Calu3 (cell line): ENCODE measurements around the gene POGK. TPM values are rescaled to one million over a fixed set of nuclear protein-coding genes. Genes with fewer than 3 reads are reported as not detected.

Source experiments
- Bru-seq: library from RNA; stranded (reverse); fragments of 400-500 nt; gene quantifications from one replicate; lab custom pipeline; 2021; lab: Mats Ljungman, UMichigan
- BruChase-seq, 2 experiments: library from RNA; stranded (reverse); fragments of 400-500 nt; gene quantifications; one replicate each; lab custom pipeline; 2021; lab: Mats Ljungman, UMichigan
- BruUV-seq: library from RNA; stranded (reverse); fragments of 400-500 nt; replicated peaks from 2 replicates; lab custom pipeline; 2021; lab: Mats Ljungman, UMichigan
- CTCF ChIA-PET: fragments of 300-600 bp; sonication (Branson Sonifier 250); formaldehyde crosslinking; loops from one replicate; lab custom pipeline; 2022; ENCODE audit warnings: antibody characterized with exemption; lab: Charles Lee
- DNase-seq: peaks from one replicate; pipeline ENCODE4 v3.0.0; 2022
- H3K27ac Mint-ChIP-seq: one replicate; pipeline ENCODE4 v1.8.0; 2022; ENCODE audit warnings: mixed read lengths; ENCODE audit not compliant: unreplicated experiment
- H3K27me3 Mint-ChIP-seq: one replicate; pipeline ENCODE4 v1.8.0; 2022; ENCODE audit warnings: mixed read lengths; ENCODE audit not compliant: unreplicated experiment
- H3K36me3 Mint-ChIP-seq: one replicate; pipeline ENCODE4 v1.8.0; 2022; ENCODE audit warnings: mild to moderate bottlenecking, moderate library complexity, mixed read lengths; ENCODE audit not compliant: insufficient read depth, unreplicated experiment
- H3K4me1 Mint-ChIP-seq: one replicate; pipeline ENCODE4 v1.8.0; 2022; ENCODE audit warnings: mild to moderate bottlenecking, low read depth, mixed read lengths; ENCODE audit not compliant: unreplicated experiment
- H3K4me3 Mint-ChIP-seq: one replicate; pipeline ENCODE4 v1.8.0; 2022; ENCODE audit warnings: mild to moderate bottlenecking, low read depth, moderate library complexity, mixed read lengths; ENCODE audit not compliant: unreplicated experiment
- H3K9me3 Mint-ChIP-seq: one replicate; pipeline ENCODE4 v1.8.0; 2022; ENCODE audit warnings: low read depth, mixed read lengths; ENCODE audit not compliant: unreplicated experiment
- CTCF ChIP-seq: fragments of 200-600 bp; IDR thresholded peaks from one replicate; pipeline ENCODE4 v1.8.0; 2022; ENCODE audit warnings: antibody characterized with exemption; ENCODE audit not compliant: unreplicated experiment
- intact Hi-C: fragments of 100-400 bp; cut with micrococcal nuclease; formaldehyde crosslinking; loops from one replicate; pipeline ENCODE4 v1.10.0; 2022; ENCODE audit not compliant: unreplicated experiment
- long read RNA-seq: library from polyadenylated mRNA; stranded (forward); transcript quantifications from one replicate; pipeline ENCODE4 v2.0.0, GENCODE V29; 2022
- total RNA-seq: library from RNA; stranded (reverse); gene quantifications from 2 replicates; pipeline ENCODE4 v1.2.3, GENCODE V29; 2022

POGK gene
- total RNA-seq (69.9 and 80.2 TPM in 2 replicates), Bru-seq, nascent RNA (percentile 94 among the genes with signal in this experiment), BruChase-seq, experiment 1, labeled RNA remaining after a 6-hour chase (percentile 98 among the genes with signal in this experiment), BruChase-seq, experiment 2, labeled RNA remaining after a 2-hour chase (percentile 98 among the genes with signal in this experiment)
- long read RNA-seq, full-length matches to known transcripts, result 7 of 29 reads
- long read RNA-seq, partial matches to known transcripts, result 4 of 29 reads
- long read RNA-seq, other reads (novel, unspliced or antisense), result 18 of 29 reads

GRCh38 chr1:166838766-166839599 lies at the start of gene POGK:
Gene POGK, plus strand, starts transcription at chr1:166839475. Its CDS starts 1,482 bp downstream, at chr1:166840957.
- peak within 1 kb of the TSS; percentile 88 for H3K27ac Mint-ChIP-seq
- no peaks in the 10 kb centered on the region for H3K9me3 Mint-ChIP-seq
- no peak for TF ChIP-seq CTCF
- peak within 1 kb of the TSS; percentile 81 for H3K4me3 Mint-ChIP-seq
- peaks cover 34% of the 10 kb centered on the region for H3K4me1 Mint-ChIP-seq
- CTCF ChIA-PET, result interaction anchor here (0.8 to 1.1 kb wide), 2 partner anchors 25 to 205 kb away, joined by 3 to 5 read pairs; no protein-coding TSS in a partner anchor
- intact Hi-C loops, result no loop called here
- H3K27me3 Mint-ChIP-seq, result no peaks in the 10 kb centered on the region
- BruUV-seq, result no TSS peak
- H3K36me3 Mint-ChIP-seq, result peaks cover 57% of the 10 kb centered on the region
- peak; percentile 95 for DNase-seq

- Mint-ChIP-seq H3K27me3 (peaks cover 15% of the 10 kb centered on the region), H3K36me3 (no peaks in the 10 kb centered on the region), H3K27ac (no peak overlapping the region), H3K4me3 (no peak overlapping the region), H3K4me1 (no peaks in the 10 kb centered on the region), H3K9me3 (peaks cover 2% of the 10 kb centered on the region)
- CTCF ChIA-PET, result interaction anchor here (0.7 kb wide), 1 partner anchor 409 kb away, joined by 3 read pairs; no protein-coding TSS in a partner anchor
- no peak for DNase-seq
- no peak for TF ChIP-seq CTCF
- no TSS peak for BruUV-seq
- intact Hi-C loops, result no loop called here
These were observed 42.5 kb upstream of the POGK start for GRCh38 chr1:166796620-166797236.

GRCh38 chr1:166808952-166809351 lies 30.3 kb upstream of the POGK start:
- CTCF ChIA-PET, result no interaction called here
- Mint-ChIP-seq H3K9me3 (peaks cover 2% of the 10 kb centered on the region), H3K27me3 (no peaks in the 10 kb centered on the region), H3K36me3 (no peaks in the 10 kb centered on the region), H3K4me3 (no peak overlapping the region), H3K4me1 (peaks cover 5% of the 10 kb centered on the region), H3K27ac (no peak overlapping the region)
- intact Hi-C loops, result no loop called here
- no peak for DNase-seq
- no TSS peak for BruUV-seq
- no peak for TF ChIP-seq CTCF

- Mint-ChIP-seq H3K4me3 (no peak overlapping the region), H3K4me1 (peaks cover 18% of the 10 kb centered on the region), H3K27me3 (no peaks in the 10 kb centered on the region), H3K9me3 (no peaks in the 10 kb centered on the region), H3K27ac (no peak overlapping the region), H3K36me3 (no peaks in the 10 kb centered on the region)
- CTCF ChIA-PET, result no interaction called here
- TF ChIP-seq CTCF, result no peak
- intact Hi-C loops, result no loop called here
- BruUV-seq, result no TSS peak
- no peak for DNase-seq
These were observed 27.6 kb upstream of the POGK start for GRCh38 chr1:166811691-166812090.
